Raji (cell line): Measurements from ENCODE around the gene TIGD7.

Experiments
- POLR2A ChIP-seq: IDR thresholded peaks from 2 replicates; pipeline ENCODE4 v1.6.1; 2011; ENCODE audit warnings: low read depth, low read length, control low read depth; ENCODE audit not compliant: insufficient read depth

Gene TIGD7

DNA sequence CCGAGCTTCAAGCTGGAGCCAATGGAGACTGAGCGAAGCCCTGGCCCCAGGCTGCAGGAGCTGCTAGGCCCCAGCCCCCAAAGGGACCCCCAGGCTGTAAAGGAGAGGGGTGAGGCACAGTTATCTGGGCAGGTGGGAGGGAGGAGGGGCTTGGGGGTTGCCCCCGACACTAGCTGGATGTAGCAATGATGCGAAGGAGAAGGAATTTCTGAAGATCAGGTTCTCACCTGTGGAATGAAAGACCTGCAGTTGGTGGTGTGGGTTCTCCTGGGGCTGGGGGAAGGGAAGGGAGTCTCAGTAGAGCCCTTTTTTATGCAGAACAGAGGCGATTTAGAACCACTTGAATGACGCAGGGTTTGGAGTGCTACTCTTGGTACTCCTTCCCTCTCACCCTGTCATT is 20.1 kb downstream of the TIGD7 start:
- no peak for TF ChIP-seq POLR2A

DNA sequence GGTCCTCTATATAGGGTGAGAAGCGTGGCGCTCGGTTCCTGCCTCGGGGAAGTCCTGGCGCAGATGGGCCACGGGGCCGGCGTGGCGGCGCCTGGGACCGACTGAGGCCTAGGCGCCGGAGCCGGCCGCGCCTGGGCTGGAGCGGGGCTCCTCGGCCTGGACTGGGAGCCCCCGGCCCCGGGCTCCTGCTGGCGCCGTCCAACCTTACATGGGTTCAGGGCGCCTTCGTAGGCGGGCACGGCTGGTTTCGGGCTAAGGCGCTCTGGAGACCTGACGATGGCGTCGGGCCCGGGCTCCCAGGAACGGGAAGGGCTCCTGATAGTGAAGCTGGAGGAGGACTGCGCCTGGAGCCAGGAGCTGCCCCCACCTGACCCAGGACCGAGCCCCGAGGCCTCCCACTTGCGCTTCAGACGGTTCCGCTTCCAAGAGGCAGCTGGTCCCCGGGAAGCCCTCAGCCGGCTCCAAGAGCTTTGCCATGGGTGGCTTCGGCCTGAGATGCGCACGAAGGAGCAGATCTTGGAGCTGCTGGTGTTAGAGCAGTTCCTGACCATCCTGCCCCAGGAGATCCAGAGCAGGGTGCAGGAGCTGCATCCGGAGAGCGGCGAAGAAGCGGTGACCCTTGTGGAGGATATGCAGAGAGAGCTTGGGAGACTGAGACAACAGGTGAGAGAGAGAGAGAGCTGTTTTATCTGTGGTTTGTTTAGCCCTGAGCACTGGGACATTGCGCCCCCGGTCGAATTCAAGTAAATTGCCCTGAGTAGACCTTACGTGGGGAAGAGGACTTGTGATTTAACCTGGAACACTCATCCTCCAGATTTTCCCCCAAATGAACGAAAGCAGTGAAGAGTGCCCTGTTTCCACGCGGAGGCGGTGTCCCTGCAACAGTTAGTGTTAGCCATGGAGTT is 21.4 kb downstream of the TIGD7 start:
- no peak for TF ChIP-seq POLR2A

DNA sequence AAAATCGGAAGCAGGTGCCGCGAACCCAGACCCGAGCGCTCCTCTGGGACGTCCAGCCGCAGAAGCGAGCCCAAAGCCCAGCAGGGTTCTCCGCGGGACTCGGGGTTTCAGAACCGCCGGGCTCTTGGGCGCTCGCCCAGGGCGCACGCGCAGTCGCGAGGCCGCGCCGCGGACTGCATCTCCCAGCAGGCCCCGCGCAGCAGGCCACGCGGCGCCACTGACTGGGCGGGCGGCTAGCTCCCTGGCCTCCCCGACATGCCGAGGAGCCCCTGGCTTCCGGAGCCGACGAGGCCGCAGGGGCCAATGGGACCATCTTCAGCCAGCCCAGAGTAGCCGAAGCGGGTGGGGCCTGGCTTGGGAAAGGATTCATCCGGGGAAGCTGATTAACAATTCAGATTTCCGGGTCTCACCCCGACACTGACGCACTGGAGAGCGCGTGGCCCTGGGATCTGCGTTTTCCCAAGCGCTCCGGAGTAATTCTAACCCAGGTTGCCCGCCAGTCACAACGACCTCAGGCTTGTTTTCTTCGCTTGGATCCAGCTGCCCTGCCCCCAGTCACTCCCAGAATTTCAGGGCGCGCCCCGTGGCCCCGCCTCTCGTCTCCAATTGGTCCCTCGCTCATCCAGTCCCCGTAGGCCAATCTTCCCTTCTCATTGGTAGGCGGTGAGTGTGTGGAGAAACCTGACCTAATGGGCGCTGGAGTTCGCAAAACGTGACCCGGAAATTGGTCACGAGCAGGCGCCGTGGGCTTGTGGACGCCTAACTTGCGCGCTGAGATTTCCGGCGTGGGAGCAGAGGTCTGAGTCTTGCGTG is 22.3 kb downstream of the TIGD7 start, which contains the start of gene ZNF263:
ZNF263 (plus strand) TSS at position 762 of the 813 bp plus-strand sequence. CDS start 328 bp downstream, outside the sequence.
- peak; percentile 81 for TF ChIP-seq POLR2A

DNA sequence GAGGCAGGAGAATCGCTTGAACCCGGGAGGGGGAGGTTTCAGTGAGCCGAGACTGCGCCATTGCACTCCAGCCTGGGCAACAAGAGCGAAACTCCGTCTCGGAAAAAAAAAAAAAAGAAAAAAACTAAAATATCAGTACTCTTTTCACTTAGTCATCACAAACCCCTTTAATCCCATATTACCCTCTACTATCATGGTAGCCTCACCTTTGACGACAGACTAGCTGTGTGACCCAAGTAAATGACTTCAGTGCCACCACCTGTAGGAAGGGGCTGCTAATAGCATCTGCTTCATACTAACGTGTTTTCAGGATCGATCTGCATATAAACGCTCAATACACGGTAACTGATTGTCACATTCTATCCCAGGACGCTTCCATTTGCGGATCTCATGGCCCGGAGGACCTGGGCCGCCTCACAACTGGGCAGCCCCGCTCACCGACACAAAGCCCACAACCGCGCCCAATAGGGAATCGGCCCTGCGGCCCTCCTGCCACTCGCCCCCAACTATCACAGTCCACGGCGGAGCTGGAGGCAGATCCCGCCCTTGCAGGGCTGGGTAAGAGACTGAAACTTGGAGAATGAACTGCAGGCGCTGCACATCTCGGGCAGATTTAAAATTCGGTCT is 23.0 kb downstream of the TIGD7 start:
- TF ChIP-seq POLR2A = no peak

DNA sequence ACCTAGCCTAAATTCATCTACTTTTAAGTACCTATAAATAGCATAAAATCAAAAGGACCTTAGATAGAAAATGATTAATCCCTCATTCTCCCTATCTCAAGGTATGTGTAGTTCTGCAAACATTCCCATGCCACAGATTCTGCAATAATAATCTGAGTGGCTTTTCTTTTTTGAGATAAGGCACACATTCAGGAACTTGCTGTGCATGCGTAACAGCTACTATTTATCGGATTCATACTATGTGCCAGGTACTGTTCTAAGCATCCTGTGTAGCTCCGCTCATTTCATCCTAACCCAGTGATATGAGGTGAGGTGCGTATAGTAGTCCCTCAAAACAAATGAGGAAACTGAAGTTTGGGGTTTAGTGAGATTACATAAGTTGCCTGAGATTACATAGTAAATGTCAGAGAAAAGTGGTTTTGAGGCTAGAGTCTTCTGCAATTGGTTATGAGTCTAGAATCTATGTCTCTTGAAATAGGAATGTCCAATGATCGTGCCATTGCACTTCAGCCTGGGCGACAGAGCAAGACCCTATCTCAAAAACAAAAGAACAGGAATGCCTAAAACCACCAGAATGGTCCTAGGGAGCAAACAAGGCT is 23.9 kb downstream of the TIGD7 start:
- no peak for TF ChIP-seq POLR2A

DNA sequence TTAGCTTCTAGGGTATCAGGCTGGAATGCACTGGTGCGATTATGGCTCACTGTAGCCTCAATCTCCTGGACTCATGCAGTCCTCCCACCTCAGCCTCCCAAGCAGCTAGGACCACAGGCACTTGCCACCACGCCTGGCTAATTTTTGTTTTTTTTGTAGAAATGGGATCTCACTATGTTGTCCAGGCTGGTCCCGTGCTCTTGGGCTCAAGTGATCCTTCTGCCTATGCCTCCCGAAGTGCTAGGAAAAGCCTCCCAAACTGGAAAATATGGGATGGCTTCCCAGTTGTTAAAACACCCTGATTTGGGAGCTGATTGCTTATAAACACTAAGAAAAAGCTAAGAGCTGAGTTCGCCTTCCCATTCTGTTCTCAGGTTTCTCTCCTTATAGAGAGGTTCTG is 28.6 kb downstream of the TIGD7 start:
- no peak for TF ChIP-seq POLR2A

DNA sequence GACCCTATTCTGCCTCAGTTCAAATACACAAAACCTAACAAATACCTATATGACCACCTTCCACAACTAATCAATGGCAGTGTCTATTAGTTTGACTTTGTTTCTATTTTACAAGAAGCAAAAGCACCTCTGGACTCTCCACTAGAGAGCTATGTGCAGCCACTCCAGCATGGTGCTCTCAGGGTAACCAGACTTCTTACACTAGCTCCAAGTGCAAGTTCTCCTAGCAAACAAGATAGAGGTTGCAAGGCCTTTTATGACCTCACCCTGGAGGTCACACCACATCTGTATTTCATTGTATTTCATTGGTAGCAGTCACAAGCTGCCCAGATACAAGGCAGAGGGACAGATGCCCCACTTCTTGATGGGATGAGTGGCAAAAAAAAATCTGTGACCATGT is 30.3 kb downstream of the TIGD7 start:
- no peak for TF ChIP-seq POLR2A

DNA sequence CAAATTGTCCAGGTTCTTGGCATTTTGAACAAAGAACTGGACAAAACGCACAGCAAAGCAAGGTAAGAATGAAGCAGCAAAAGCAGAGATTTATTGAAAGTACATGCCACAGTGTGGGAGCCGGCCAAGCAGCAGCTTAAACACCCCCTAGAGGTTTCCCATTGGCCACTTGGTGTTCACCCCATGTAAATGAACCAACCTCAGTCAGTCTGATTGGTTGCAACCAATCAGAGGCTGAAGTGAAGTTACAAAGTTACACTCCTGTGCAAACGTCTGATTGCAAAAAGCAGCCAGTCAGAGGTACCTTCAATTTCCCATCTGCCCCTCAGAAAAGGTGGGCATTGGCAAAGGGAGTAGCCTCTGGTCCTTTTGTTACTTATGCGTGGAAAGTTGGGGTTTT is 30.7 kb downstream of the TIGD7 start:
- peak; percentile 83 for TF ChIP-seq POLR2A

DNA sequence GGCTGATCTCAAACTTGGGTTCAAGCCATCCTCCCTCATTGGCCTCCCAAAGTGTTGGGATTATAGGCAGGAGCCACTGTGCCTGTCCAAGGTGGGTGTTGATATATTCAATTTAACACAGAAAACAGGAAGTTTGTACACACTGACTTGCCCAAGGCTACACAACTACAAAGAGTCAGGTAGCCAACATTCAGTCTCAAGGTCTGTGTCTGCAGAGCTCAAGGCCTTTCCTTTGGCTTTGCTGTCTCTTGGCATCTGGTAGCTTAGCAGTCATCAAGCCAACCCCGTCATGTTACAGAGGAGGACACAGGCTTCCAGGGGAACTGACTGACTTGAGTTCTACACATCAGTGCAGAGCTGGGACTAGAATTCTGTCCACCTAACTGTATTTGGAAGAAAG is 36.9 kb downstream of the TIGD7 start:
- no peak for TF ChIP-seq POLR2A

DNA sequence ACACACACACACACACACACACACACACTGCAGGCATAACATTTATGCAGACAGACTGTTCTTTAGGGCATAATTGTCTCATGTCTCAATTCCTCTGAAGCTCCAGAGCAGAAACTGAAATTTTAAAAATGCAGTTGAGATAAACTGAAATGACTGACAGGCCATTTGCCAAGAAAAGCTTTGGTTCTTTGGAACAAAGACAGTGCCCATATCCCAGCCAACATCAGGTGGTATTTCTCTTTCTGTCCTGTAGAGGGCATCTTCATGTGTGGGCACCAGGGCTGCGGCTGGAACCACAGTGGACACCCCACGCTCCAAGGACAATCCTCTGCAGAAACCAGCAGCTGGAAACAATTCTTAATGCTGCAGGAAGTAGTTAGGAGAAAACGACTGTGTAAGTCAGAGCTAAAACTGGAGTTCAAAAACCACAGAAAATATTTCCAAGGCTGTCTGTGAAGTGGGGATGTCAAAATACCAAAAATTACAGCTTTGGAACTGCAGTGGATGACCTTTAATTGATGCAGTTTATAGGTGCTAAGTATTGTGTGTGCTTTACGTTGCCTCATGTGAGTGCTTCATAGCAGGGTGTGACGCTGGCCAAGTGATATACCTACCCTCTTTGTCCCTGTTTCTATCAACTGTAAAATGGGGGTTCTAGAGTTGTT is 38.2 kb downstream of the TIGD7 start:
- TF ChIP-seq POLR2A = no peak

DNA sequence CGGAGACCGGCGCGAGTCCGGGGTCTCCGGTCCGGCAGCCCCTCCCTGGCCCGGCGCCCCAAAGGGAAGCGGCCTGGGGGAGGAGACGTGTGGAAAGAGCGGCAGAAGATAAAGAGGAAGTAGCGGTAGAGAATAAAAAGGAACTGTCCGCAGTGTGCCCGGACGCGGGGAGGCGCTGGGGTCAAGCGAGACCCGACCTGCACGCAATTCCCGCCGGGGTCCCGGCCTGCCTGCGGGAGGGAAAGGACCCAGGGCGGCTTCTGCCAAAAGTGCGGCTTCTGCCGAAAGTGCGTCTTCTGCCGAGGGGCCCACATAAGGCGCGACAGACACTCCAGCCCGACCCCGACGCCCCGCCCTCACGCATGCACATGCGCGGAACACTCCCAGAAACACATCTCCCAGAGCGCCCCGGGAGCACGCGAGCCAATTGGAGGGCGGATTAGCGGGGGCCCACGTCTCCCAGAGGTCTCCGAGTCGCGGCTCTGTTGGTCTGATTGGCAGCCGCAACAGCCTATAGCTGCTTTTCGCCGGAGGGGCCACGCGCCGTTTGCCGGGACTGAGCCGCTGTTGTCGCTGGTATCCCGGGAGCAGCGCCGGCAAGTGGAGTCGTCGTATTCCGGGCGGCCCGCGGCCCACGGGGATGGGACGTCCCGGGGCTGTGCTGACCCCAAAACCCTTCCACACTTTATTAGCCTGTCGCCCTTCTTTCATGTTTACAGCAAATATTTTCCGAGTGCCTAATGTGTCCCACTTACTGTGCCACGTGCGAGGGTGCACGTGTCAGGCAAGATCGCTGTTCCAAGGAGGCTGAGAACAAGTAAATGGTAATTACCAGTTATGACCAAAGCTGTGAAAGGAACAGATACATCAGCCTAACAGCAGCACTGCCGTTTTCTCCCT is 40.8 kb downstream of the TIGD7 start:
- TF ChIP-seq POLR2A = peak; percentile 83

DNA sequence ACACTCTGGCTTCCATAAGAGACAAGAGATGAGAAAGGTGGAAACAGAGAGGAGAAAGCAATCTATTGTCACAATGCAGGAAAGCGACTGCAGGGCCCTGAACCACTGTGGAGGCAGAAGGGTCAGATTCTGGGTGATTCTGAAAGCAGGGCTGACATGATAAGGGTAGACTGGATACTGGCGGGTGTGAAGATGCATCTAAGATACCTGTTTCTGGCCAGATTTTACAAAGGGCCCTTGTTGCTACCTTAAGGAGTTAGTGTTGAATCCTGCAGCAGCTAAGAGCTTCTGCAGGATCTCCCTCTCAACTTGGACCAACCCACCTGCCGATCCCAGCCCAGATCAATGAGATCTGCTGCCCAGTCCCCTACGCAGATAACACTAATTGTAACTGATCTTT is 42.7 kb downstream of the TIGD7 start:
- no peak for TF ChIP-seq POLR2A

DNA sequence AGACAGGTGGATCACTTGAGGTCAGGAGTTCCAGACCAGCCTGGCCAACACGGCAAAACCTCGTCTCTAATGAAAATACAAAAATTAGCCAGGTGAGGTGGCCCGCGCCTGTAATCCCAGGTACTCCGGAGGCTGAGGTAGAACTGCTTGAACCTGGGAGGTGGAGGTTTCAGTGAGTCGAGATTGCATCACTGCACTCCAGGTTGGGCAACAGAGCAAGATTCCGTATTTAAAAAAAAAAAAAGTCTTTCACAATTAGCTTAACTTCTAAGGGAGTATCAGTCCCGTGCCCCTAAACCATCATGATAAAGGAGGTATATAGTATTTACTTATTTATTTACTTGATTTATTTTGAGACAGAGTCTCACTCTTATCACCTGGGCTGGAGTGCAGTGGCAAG is 45.4 kb downstream of the TIGD7 start:
- TF ChIP-seq POLR2A = no peak

DNA sequence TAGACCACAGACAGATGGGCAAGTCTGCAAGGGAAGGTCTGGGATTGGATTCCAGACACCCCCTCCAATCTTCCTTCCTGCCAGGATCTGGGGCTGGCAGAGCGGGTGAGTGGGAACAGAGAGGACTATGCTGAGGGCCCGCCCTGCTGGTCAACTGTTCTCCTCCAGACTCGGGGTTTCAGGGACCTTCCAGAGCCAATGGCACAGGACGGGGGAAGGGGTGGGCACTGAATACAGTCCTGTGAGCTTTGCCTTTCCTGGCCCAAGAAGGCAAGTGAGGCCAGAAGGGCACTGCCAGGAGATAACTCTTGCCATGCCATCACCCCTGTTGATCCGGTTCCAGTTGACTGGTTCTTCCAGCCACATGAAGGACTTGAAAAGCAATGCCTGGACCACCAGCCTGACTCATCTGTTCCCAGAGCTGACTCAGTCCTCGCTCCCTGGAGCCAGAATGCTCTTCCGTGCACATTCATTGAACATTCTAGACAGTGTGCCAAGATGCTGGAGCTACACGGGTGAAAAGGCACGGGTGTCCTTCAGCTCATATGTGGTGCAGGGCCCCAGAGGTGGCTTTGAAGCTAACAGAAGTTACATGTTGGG is 48.3 kb downstream of the TIGD7 start:
- TF ChIP-seq POLR2A = no peak
